GM23338 (cell line): ENCODE data around the gene ADGRV1. TPM values are rescaled to one million over a fixed set of nuclear protein-coding genes. Genes with fewer than 3 reads are reported as not detected.
A peak's percentile ranks its signal among the peaks of the same experiment; 100 is the strongest.

Source experiments
- ATAC-seq: fragments of 200-7000 bp; cut with Tn5 transposase; 3 replicates; pipeline ENCODE4 v1.9.1; 2020
- DNase-seq: peaks from one replicate; pipeline ENCODE4 v3.0.0-alpha.2; 2015; ENCODE audit warnings: low spot score
- H2AFZ ChIP-seq: fragments of 200-600 bp; sonication (generic); 2 replicates; pipeline ENCODE4 v1.8.0; 2016; ENCODE audit warnings: antibody characterized with exemption, mild to moderate bottlenecking, moderate library complexity
- H3F3A ChIP-seq: fragments of 200-600 bp; sonication (generic); replicated peaks from 2 replicates; pipeline ENCODE4 v1.8.0; 2017; ENCODE audit warnings: antibody characterized with exemption, mixed run types, low read depth
- H3K27ac ChIP-seq: fragments of 200-600 bp; sonication (generic); 2 replicates; pipeline ENCODE4 v1.6.1; 2016; ENCODE audit warnings: low read depth
- H3K27me3 ChIP-seq: fragments of 200-600 bp; sonication (generic); 2 replicates; pipeline ENCODE4 v1.8.0; 2016; ENCODE audit warnings: mild to moderate bottlenecking, mixed run types, moderate library complexity; ENCODE audit not compliant: insufficient read depth
- H3K36me3 ChIP-seq: fragments of 200-600 bp; sonication (generic); 2 replicates; pipeline ENCODE4 v1.8.0; 2016; ENCODE audit warnings: mild to moderate bottlenecking; ENCODE audit not compliant: insufficient read depth
- H3K4me1 ChIP-seq: fragments of 200-600 bp; sonication (generic); 2 replicates; pipeline ENCODE4 v1.8.0; 2016; ENCODE audit warnings: mild to moderate bottlenecking, moderate library complexity; ENCODE audit not compliant: insufficient read depth
- H3K4me2 ChIP-seq: fragments of 200-600 bp; sonication (generic); 2 replicates; pipeline ENCODE4 v1.7.1; 2017; ENCODE audit warnings: mixed run types
- H3K4me3 ChIP-seq: fragments of 200-600 bp; sonication (generic); 2 replicates; pipeline ENCODE4 v1.6.1; 2016; ENCODE audit warnings: mixed run types
- H3K79me2 ChIP-seq: fragments of 200-600 bp; sonication (generic); replicated peaks from 2 replicates; pipeline ENCODE4 v1.8.0; 2017; ENCODE audit warnings: mild to moderate bottlenecking; ENCODE audit not compliant: insufficient read depth
- H3K9me2 ChIP-seq: fragments of 200-600 bp; sonication (generic); 2 replicates; pipeline ENCODE4 v1.8.0; 2017; ENCODE audit not compliant: insufficient read depth
- H4K20me1 ChIP-seq: fragments of 200-600 bp; sonication (generic); replicated peaks from 2 replicates; pipeline ENCODE4 v1.8.0; 2017; ENCODE audit warnings: mild to moderate bottlenecking; ENCODE audit not compliant: insufficient read depth
- H3K27ac Mint-ChIP-seq: 2 replicates; pipeline ENCODE4 v1.8.0; 2020; ENCODE audit warnings: inconsistent platforms, mild to moderate bottlenecking, moderate library complexity, mixed read lengths
- H3K27me3 Mint-ChIP-seq: 3 replicates; pipeline ENCODE4 v1.8.0; 2022; ENCODE audit warnings: low read depth, mild to moderate bottlenecking, moderate library complexity, mixed read lengths, inconsistent platforms; ENCODE audit not compliant: insufficient read depth, poor library complexity
- H3K36me3 Mint-ChIP-seq: 3 replicates; pipeline ENCODE4 v1.8.0; 2021; ENCODE audit warnings: low read depth, mild to moderate bottlenecking, inconsistent platforms, moderate library complexity, mixed read lengths
- H3K4me1 Mint-ChIP-seq: 3 replicates; pipeline ENCODE4 v1.8.0; 2020; ENCODE audit warnings: mild to moderate bottlenecking, inconsistent platforms, mixed read lengths
- H3K4me3 Mint-ChIP-seq: 3 replicates; pipeline ENCODE4 v1.8.0; 2021; ENCODE audit warnings: moderate library complexity, mild to moderate bottlenecking, inconsistent platforms, mixed read lengths
- H3K9me3 Mint-ChIP-seq: 3 replicates; pipeline ENCODE4 v1.8.0; 2020; ENCODE audit warnings: moderate library complexity, mild to moderate bottlenecking, inconsistent platforms, mixed read lengths
- CREB1 ChIP-seq: fragments of 250-450 bp; sonication (Bioruptor Pico); IDR thresholded peaks from 2 replicates; pipeline ENCODE4 v1.5.0; 2020; ENCODE audit warnings: low read depth, mild to moderate bottlenecking, moderate library complexity
- EZH2 ChIP-seq: fragments of 200-600 bp; sonication (generic); IDR thresholded peaks from one replicate; pipeline ENCODE4 v1.8.0; 2017; ENCODE audit warnings: antibody characterized with exemption, mild to moderate bottlenecking, low read depth; ENCODE audit not compliant: unreplicated experiment
- JUNB ChIP-seq: IDR thresholded peaks from one replicate; pipeline ENCODE4 v1.6.1; 2016; ENCODE audit warnings: antibody characterized with exemption; ENCODE audit not compliant: unreplicated experiment
- NANOG ChIP-seq: IDR thresholded peaks from 2 replicates; pipeline ENCODE4 v1.6.1; 2016; ENCODE audit warnings: antibody characterized with exemption, borderline replicate concordance
- STAT1 ChIP-seq: IDR thresholded peaks from one replicate; pipeline ENCODE4 v1.6.1; 2016; ENCODE audit warnings: antibody characterized with exemption; ENCODE audit not compliant: unreplicated experiment
- ZNF114 ChIP-seq: fragments of 250-450 bp; sonication (Bioruptor Pico); IDR thresholded peaks from 2 replicates; pipeline ENCODE4 v1.5.0; 2020; ENCODE audit warnings: mild to moderate bottlenecking, moderate library complexity
- polyA plus RNA-seq: library from polyadenylated mRNA; unstranded; fragments of >200 nt; fragmentation: Nextera tagmentation; extraction: Ambion mirVana; gene quantifications from 2 replicates; pipeline ENCODE4 v1.2.1, GENCODE V29; 2016
- total RNA-seq: library from RNA; depleted of rRNA; stranded (reverse); fragments of >200 nt; shearing (Covaris generic); gene quantifications from 2 replicates; pipeline ENCODE4 v1.2.3, GENCODE V29; 2014
- TF ChIP-seq, protein P1 (sequence below): fragments of 250-450 bp; sonication (Bioruptor Pico); IDR thresholded peaks from 2 replicates; pipeline ENCODE4 v1.5.0; 2020; ENCODE audit warnings: mild to moderate bottlenecking, moderate library complexity
- TF ChIP-seq, protein P2 (sequence below): IDR thresholded peaks from 2 replicates; pipeline ENCODE4 v1.6.1; 2016; ENCODE audit warnings: antibody characterized with exemption

Gene ADGRV1
- total and polyA plus RNA-seq, 2 experiments from 2014 or later = 46.1 to 149 TPM

DNA sequence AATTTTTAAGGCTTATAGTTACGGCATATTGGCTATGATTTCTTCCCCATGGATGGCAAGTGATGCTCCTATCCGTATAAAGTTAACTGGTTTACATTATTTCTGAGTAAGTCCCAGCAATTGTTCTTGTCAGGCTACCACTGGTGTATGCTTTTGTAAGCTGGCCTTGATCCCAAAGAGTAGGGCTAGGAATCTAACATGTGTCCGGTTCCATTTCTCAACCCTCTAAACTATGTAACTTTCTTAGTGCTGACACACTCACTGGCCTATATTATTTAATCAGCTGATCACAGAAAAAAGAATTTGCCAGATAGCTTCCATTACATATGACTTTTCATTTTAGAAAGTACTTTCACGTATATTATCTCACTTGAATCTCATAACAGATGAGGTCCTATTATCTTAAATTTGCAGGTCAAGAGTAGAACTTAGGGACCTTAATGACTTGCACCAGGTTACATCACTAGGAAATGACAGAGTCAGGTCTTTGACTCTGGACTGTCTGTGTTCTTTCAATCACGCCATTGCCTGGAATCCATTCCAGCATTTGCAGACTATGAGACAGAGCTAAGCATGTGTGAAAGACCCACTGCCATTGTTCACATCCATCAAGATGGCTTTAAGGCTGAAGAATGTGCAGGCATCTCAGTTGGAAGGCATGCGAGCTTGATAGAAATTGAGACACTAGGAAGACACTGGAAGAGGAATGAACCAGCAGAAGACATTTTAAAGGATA lies 461.6 kb downstream of the ADGRV1 start:
- H4K20me1 ChIP-seq = no peaks in the 10 kb centered on the region; the same call in 1 of the 2 replicates
- peaks cover 4% of the 10 kb centered on the region; the same call in 1 of the 2 replicates for H3K4me1 ChIP-seq
- Mint-ChIP-seq H3K9me3 (no peaks in the 10 kb centered on the region), H3K27me3 (no peaks in the 10 kb centered on the region), H3K4me1 (peaks cover 17% of the 10 kb centered on the region), H3K36me3 (no peaks in the 10 kb centered on the region), H3K27ac (0 out of 2 replicates have a peak overlapping the region, but pooled peaks have one; percentile 21), H3K4me3 (no peak overlapping the region)
- no peaks in the 10 kb centered on the region for H3F3A ChIP-seq
- H3K36me3 ChIP-seq = no peaks in the 10 kb centered on the region
- peaks cover 2% of the 10 kb centered on the region; the same call in 1 of the 2 replicates for H3K9me2 ChIP-seq
- no peak overlapping the region for H3K27ac ChIP-seq
- no peak overlapping the region for H3K4me3 ChIP-seq
- ATAC-seq (no peak), DNase-seq (no peak)
- no peak overlapping the region for H3K4me2 ChIP-seq
- TF ChIP-seq, protein P1, sequence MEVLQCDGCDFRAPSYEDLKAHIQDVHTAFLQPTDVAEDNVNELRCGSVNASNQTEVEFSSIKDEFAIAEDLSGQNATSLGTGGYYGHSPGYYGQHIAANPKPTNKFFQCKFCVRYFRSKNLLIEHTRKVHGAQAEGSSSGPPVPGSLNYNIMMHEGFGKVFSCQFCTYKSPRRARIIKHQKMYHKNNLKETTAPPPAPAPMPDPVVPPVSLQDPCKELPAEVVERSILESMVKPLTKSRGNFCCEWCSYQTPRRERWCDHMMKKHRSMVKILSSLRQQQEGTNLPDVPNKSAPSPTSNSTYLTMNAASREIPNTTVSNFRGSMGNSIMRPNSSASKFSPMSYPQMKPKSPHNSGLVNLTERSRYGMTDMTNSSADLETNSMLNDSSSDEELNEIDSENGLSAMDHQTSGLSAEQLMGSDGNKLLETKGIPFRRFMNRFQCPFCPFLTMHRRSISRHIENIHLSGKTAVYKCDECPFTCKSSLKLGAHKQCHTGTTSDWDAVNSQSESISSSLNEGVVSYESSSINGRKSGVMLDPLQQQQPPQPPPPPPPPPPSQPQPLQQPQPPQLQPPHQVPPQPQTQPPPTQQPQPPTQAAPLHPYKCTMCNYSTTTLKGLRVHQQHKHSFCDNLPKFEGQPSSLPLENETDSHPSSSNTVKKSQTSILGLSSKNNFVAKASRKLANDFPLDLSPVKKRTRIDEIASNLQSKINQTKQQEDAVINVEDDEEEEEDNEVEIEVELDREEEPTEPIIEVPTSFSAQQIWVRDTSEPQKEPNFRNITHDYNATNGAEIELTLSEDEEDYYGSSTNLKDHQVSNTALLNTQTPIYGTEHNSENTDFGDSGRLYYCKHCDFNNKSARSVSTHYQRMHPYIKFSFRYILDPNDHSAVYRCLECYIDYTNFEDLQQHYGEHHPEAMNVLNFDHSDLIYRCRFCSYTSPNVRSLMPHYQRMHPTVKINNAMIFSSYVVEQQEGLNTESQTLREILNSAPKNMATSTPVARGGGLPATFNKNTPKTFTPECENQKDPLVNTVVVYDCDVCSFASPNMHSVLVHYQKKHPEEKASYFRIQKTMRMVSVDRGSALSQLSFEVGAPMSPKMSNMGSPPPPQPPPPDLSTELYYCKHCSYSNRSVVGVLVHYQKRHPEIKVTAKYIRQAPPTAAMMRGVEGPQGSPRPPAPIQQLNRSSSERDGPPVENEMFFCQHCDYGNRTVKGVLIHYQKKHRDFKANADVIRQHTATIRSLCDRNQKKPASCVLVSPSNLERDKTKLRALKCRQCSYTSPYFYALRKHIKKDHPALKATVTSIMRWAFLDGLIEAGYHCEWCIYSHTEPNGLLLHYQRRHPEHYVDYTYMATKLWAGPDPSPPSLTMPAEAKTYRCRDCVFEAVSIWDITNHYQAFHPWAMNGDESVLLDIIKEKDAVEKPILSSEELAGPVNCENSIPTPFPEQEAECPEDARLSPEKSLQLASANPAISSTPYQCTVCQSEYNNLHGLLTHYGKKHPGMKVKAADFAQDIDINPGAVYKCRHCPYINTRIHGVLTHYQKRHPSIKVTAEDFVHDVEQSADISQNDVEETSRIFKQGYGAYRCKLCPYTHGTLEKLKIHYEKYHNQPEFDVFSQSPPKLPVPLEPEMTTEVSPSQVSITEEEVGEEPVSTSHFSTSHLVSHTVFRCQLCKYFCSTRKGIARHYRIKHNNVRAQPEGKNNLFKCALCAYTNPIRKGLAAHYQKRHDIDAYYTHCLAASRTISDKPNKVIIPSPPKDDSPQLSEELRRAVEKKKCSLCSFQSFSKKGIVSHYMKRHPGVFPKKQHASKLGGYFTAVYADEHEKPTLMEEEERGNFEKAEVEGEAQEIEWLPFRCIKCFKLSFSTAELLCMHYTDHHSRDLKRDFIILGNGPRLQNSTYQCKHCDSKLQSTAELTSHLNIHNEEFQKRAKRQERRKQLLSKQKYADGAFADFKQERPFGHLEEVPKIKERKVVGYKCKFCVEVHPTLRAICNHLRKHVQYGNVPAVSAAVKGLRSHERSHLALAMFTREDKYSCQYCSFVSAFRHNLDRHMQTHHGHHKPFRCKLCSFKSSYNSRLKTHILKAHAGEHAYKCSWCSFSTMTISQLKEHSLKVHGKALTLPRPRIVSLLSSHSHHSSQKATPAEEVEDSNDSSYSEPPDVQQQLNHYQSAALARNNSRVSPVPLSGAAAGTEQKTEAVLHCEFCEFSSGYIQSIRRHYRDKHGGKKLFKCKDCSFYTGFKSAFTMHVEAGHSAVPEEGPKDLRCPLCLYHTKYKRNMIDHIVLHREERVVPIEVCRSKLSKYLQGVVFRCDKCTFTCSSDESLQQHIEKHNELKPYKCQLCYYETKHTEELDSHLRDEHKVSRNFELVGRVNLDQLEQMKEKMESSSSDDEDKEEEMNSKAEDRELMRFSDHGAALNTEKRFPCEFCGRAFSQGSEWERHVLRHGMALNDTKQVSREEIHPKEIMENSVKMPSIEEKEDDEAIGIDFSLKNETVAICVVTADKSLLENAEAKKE (CRISPR knock-in tag) = 0 out of 2 replicates have a peak, but pooled peaks have one; percentile 21
- TF ChIP-seq EZH2 = no peak
- TF ChIP-seq STAT1 = no peak
- TF ChIP-seq JUNB = no peak
- TF ChIP-seq, protein P2, sequence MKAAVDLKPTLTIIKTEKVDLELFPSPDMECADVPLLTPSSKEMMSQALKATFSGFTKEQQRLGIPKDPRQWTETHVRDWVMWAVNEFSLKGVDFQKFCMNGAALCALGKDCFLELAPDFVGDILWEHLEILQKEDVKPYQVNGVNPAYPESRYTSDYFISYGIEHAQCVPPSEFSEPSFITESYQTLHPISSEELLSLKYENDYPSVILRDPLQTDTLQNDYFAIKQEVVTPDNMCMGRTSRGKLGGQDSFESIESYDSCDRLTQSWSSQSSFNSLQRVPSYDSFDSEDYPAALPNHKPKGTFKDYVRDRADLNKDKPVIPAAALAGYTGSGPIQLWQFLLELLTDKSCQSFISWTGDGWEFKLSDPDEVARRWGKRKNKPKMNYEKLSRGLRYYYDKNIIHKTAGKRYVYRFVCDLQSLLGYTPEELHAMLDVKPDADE = no peak
- no peak for TF ChIP-seq ZNF114 (CRISPR knock-in tag)
- TF ChIP-seq NANOG = no peak
- TF ChIP-seq CREB1 (CRISPR knock-in tag) = no peak
- no peak overlapping the region for H2AFZ ChIP-seq
- H3K27me3 ChIP-seq = no peaks in the 10 kb centered on the region
- H3K79me2 ChIP-seq = no peaks in the 10 kb centered on the region
